Thoracic aorta (tissue), 2 donors: Measurements from ENCODE around the gene CYRIA. TPM values are rescaled to one million over a fixed set of nuclear protein-coding genes. Genes with fewer than 3 reads are reported as not detected.

Experiments
- ATAC-seq: fragments of 150-250 bp; one replicate; pipeline ENCODE4 v1.8.0; 2017; ENCODE audit warnings: low read depth; ENCODE audit not compliant: insufficient number of reproducible peaks, low FRiP score
- DNase-seq: peaks from one replicate; pipeline ENCODE4 v3.0.0-alpha.2; 2020; ENCODE audit warnings: low spot score
- H3K27ac ChIP-seq, 2 donors: fragments of 200-600 bp; sonication (generic); 1 replicate in 1 of 2; 2 replicates in 1 of 2; pipeline ENCODE4 v1.5.1; 2016; ENCODE audit warnings: mild to moderate bottlenecking in 2 of 2, moderate library complexity in 2 of 2
- H3K27me3 ChIP-seq: fragments of 200-600 bp; sonication (generic); replicated peaks from 2 replicates; pipeline ENCODE4 v1.6.0; 2016; ENCODE audit warnings: mild to moderate bottlenecking; ENCODE audit not compliant: insufficient read depth
- H3K36me3 ChIP-seq: fragments of 200-600 bp; sonication (generic); one replicate; pipeline ENCODE4 v1.5.1; 2016
- H3K4me1 ChIP-seq, 2 donors: fragments of 200-600 bp; sonication (generic); 1 replicate in 1 of 2; 2 replicates in 1 of 2; pipeline versions ENCODE4 v1.5.1 to v1.6.0; 2016; ENCODE audit warnings: low read depth in 2 of 2, mild to moderate bottlenecking in 1 of 2; ENCODE audit not compliant: control insufficient read depth in 1 of 2
- H3K4me3 ChIP-seq: fragments of 200-600 bp; sonication (generic); 2 replicates; pipeline ENCODE4 v1.5.1; 2016; ENCODE audit warnings: mild to moderate bottlenecking
- H3K9me3 ChIP-seq: fragments of 200-600 bp; sonication (generic); 2 replicates; pipeline ENCODE4 v1.5.1; 2016
- total RNA-seq, 2 donors: library from RNA; depleted of rRNA; stranded (reverse); fragments of >200 nt; gene quantifications; one replicate each; pipeline versions ENCODE4 v1.1.0 to v1.2.3, GENCODE V29; 2016
- TF ChIP-seq, protein P1 (sequence below): fragments of 200-600 bp; sonication (generic); IDR thresholded peaks from one replicate; pipeline ENCODE4 v1.5.1; 2019; ENCODE audit warnings: antibody characterized with exemption

The CYRIA gene
- total RNA-seq, 2 donors from 2014 or later, result 5.6 to 12.5 TPM

DNA sequence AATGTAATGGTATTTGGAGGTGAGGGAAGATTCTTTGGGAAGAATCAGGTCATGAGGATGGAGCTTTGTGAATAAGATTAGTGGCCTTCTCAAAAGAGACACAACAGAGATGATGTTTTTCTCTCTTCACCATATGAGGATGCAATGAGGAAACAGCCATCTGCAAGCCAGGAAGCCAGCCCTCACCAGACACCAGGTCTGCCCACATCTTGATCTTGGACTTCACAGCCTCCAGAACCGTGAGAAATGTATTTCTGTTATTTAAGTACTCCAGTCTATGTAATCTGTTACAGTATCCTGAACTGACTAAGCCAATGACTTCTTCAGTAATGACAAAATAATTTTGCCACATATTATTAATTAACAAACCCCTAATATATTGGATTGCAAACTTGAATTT, 28.3 kb downstream of the CYRIA start:
- H3K4me3 ChIP-seq, result no peak overlapping the region
- TF ChIP-seq, protein P1, sequence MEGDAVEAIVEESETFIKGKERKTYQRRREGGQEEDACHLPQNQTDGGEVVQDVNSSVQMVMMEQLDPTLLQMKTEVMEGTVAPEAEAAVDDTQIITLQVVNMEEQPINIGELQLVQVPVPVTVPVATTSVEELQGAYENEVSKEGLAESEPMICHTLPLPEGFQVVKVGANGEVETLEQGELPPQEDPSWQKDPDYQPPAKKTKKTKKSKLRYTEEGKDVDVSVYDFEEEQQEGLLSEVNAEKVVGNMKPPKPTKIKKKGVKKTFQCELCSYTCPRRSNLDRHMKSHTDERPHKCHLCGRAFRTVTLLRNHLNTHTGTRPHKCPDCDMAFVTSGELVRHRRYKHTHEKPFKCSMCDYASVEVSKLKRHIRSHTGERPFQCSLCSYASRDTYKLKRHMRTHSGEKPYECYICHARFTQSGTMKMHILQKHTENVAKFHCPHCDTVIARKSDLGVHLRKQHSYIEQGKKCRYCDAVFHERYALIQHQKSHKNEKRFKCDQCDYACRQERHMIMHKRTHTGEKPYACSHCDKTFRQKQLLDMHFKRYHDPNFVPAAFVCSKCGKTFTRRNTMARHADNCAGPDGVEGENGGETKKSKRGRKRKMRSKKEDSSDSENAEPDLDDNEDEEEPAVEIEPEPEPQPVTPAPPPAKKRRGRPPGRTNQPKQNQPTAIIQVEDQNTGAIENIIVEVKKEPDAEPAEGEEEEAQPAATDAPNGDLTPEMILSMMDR, result no peak
- no peak overlapping the region for H3K27ac ChIP-seq
- no peak for DNase-seq
- no peaks in the 10 kb centered on the region for H3K9me3 ChIP-seq
- H3K4me1 ChIP-seq, result no peaks in the 10 kb centered on the region
- no peaks in the 10 kb centered on the region for H3K36me3 ChIP-seq
- no peaks in the 10 kb centered on the region for H3K27me3 ChIP-seq
- no peak for ATAC-seq

DNA sequence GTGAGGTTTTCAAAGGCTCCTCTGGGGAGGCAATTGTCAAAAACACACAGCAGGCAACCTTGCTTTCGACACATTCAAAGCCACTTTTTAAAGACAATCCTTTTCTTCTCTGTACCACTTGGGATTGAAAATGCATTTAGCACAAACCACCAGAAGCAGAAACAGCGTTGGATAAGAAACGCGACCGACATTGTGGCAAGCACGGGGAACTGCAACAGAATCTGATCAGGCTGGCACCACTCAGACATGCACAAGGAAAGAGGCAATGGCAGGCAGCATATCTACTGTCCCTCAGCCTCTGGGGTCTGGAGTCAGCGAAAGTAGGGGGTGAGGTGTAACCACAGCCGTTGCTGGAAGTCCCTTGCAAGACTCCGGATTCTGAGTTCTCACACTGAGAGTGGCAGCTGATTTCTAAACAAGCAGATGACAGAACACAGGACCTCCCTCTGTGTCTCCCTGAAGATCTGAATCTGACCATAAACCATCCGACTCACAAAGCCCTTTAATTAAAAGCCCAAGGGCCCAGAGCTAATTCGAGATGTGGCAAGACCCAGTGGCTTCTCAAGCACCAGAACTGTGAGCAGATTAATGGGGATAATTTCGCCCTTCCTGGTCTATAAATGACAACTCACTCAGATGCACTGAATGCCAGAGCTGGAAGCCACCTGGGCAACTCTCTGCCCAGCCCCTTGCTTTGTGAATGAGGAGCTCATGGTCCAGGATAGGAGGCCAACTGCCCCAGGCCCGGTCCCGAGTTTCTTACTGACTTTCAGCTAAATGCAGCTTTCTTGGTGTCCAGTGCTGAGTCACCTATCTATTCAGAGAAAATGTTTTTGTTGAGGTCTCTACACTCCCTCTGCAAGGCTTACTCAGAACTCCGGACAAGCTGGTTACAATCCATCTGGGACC, 29.6 kb downstream of the CYRIA start:
- ATAC-seq (no peak), DNase-seq (no peak)
- no peaks in the 10 kb centered on the region for H3K4me1 ChIP-seq
- H3K36me3 ChIP-seq, result no peaks in the 10 kb centered on the region
- H3K27me3 ChIP-seq, result no peaks in the 10 kb centered on the region
- TF ChIP-seq, protein P1, result no peak
- H3K9me3 ChIP-seq, result no peaks in the 10 kb centered on the region
- H3K27ac ChIP-seq, result no peak overlapping the region
- no peak overlapping the region for H3K4me3 ChIP-seq

DNA sequence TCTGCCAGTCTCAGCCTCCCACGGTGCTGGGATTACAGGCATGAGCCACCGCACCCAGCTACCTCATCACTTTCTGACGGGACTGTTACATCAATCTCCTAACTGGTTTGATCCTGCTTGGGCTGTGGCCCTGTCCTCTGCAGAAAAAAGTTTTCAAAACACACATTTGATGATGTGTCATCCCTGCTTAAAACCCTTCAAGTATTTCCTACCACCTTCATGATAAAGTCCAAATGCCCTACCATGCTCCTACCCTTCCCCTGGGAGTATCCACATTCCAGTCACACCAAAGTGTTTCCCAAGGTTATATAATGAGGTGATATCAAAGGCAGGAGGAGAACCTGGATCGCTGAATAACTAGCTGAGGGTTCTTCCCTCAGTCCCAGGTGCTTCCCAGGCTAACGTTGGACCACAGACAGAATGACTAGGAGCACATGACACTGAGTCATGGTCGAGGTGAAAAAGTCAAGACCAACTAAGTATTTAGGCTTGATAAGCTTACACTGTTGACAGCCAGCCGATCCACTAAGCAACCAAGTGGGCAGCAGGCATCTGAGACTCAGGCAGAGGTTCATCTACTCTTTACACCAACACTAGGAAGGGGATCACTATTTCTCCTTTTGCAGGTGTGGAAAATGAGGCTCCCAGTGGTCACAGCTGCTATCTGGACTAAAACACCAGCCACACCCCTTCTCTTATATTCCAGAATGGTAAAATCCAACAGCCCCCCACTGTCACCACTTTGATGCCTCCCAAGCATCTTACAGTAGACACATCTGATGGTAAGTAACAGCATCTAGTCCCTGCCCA, 31.8 kb downstream of the CYRIA start:
- H3K4me1 ChIP-seq, result no peaks in the 10 kb centered on the region
- TF ChIP-seq, protein P1, result no peak
- no peaks in the 10 kb centered on the region for H3K9me3 ChIP-seq
- H3K27ac ChIP-seq, result no peak overlapping the region
- H3K27me3 ChIP-seq, result no peaks in the 10 kb centered on the region
- no peak overlapping the region for H3K4me3 ChIP-seq
- DNase-seq, result no peak
- no peak for ATAC-seq
- H3K36me3 ChIP-seq, result no peaks in the 10 kb centered on the region

DNA sequence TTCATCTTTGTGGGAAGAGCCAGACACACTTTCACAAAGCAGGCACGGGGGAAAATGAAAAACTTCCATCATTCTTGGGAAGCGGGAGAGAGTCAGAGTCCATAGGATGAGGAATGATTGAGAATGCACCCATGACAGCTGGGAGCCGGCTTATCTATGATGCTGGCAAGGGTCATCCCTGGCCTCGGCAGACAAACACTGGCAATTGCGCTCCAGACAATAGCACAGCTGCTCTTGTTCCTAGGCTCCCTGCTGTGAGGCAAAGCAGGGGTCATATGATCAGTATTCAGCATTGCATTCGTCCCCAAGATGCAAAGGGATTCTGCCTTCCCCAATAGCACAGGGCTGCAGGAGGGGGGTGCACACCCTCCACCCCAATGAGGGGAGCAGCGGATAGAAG, 33.0 kb downstream of the CYRIA start:
- Histone ChIP-seq H3K27me3 (no peaks in the 10 kb centered on the region), H3K4me3 (no peak overlapping the region), H3K27ac (no peak overlapping the region), H3K9me3 (no peaks in the 10 kb centered on the region), H3K36me3 (no peaks in the 10 kb centered on the region), H3K4me1 (no peaks in the 10 kb centered on the region)
- TF ChIP-seq, protein P1, result no peak
- DNase-seq, result no peak
- no peak for ATAC-seq

DNA sequence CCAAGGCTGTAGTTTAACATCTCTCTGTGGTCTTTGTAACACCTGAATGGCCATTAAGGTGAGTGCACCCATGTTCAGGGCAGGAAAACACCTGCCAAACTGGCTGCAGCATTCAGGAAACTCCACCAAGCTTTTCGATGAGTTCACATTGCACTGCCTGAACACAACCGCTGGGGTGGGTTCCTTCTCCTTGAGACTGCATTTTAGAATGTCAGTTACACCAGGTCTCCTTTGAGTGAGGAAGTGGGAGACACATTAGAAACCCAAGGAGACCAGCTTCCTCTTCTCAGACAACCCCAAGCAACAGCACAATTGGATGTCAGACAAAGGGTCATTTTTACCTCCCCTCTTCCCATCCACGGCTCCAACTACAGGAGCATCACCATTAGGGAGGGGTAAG, 35.2 kb downstream of the CYRIA start:
- TF ChIP-seq, protein P1, result no peak
- H3K9me3 ChIP-seq, result no peaks in the 10 kb centered on the region
- H3K27me3 ChIP-seq, result no peaks in the 10 kb centered on the region
- DNase-seq (no peak), ATAC-seq (no peak)
- H3K4me1 ChIP-seq, result peaks cover 4% of the 10 kb centered on the region in 2 donors
- H3K27ac ChIP-seq, result no peak overlapping the region
- no peak overlapping the region for H3K4me3 ChIP-seq
- no peaks in the 10 kb centered on the region for H3K36me3 ChIP-seq
